A549 (cell line): ENCODE results near the gene TMEM273. TPM values are rescaled to one million over a fixed set of nuclear protein-coding genes. Genes with fewer than 3 reads are reported as not detected.

Experiments used
- ATAC-seq, 2 experiments: fragments of 200-7000 bp in 1 of 2; fragments of >200 bp in 1 of 2; cut with Nextera tagmentation in 1 of 2; cut with Tn5 transposase in 1 of 2; 3 replicates each; pipeline versions ENCODE4 v1.8.0 to v1.9.1; 2018 to 2020; ENCODE audit warnings: mild to moderate bottlenecking in 1 of 2, moderate library complexity in 1 of 2
- CTCF ChIA-PET: fragments of 300-600 bp; sonication (Branson Sonifier 250); formaldehyde crosslinking; extraction: SDS; loops from one replicate; lab custom pipeline; 2021; ENCODE audit warnings: antibody characterized with exemption, inconsistent platforms; lab: Yijun Ruan, JAX
- POLR2A ChIA-PET: fragments of 350-600 bp; formaldehyde crosslinking; extraction: SDS; loops from one replicate; lab custom pipeline; 2021; ENCODE audit warnings: antibody characterized with exemption, inconsistent platforms; lab: Yijun Ruan, JAX
- DNase-seq, 2 experiments: peaks; one replicate each; pipeline versions ENCODE4 v3.0.0 to v3.0.0-alpha.2; 2011 to 2016; ENCODE audit warnings: low read depth in 1 of 2, low spot score in 1 of 2
- FAIRE-seq: peaks from 2 replicates; lab custom pipeline; 2011; peaks lifted over from hg19 to GRCh38; lab: Jason Lieb, UNC
- H3K27ac ChIP-seq, 2 experiments: fragments of >200 bp; sonication (Bioruptor Twin); formaldehyde crosslinking; 3 replicates each; pipeline ENCODE4 v1.5.1; 2016 to 2017
- H3K4me1 ChIP-seq: fragments of >200 bp; sonication (Bioruptor Twin); formaldehyde crosslinking; 3 replicates; pipeline ENCODE4 v1.6.1; 2016
- H3K4me2 ChIP-seq: fragments of >200 bp; sonication (Bioruptor Twin); formaldehyde crosslinking; 3 replicates; pipeline ENCODE4 v1.6.1; 2016
- H3K4me3 ChIP-seq: fragments of >200 bp; sonication (Bioruptor Twin); formaldehyde crosslinking; 3 replicates; pipeline ENCODE4 v1.5.1; 2016
- H3K9me3 ChIP-seq: fragments of >200 bp; sonication (Bioruptor Twin); formaldehyde crosslinking; 3 replicates; pipeline ENCODE4 v1.6.1; 2016
- CBX2 ChIP-seq: fragments of 200-600 bp; sonication (generic); IDR thresholded peaks from 2 replicates; pipeline ENCODE4 v1.6.1; 2016; ENCODE audit warnings: low read depth, mild to moderate bottlenecking, borderline replicate concordance
- CHD2 ChIP-seq: fragments of 150-350 bp; IDR thresholded peaks from 2 replicates; pipeline ENCODE4 v1.6.1; 2014; ENCODE audit warnings: low read length; ENCODE audit not compliant: partially characterized antibody
- CHD4 ChIP-seq: fragments of 200-600 bp; sonication (generic); IDR thresholded peaks from 2 replicates; pipeline ENCODE4 v1.6.1; 2016; ENCODE audit warnings: antibody characterized with exemption, mild to moderate bottlenecking, borderline replicate concordance
- EHF ChIP-seq: fragments of 250-450 bp; sonication (Bioruptor Pico); IDR thresholded peaks from 2 replicates; pipeline ENCODE4 v1.5.0; 2020; ENCODE audit warnings: mild to moderate bottlenecking
- EHMT2 ChIP-seq: fragments of 200-600 bp; sonication (generic); IDR thresholded peaks from 2 replicates; pipeline ENCODE4 v1.6.1; 2016; ENCODE audit warnings: antibody characterized with exemption, low read depth, mild to moderate bottlenecking, moderate library complexity
- ESRRA ChIP-seq: fragments of 150-350 bp; IDR thresholded peaks from 2 replicates; pipeline ENCODE4 v1.6.1; 2014; ENCODE audit warnings: mild to moderate bottlenecking, low read length, borderline replicate concordance
- FOSB ChIP-seq: fragments of 250-450 bp; sonication (Bioruptor Pico); IDR thresholded peaks from 2 replicates; pipeline ENCODE4 v1.5.0; 2020; ENCODE audit warnings: mild to moderate bottlenecking, moderate library complexity
- FOSL2 ChIP-seq, 2 experiments: fragments of 450-650 bp in 1 of 2; fragments of >200 bp in 1 of 2; sonication (Bioruptor Twin) in 1 of 2; formaldehyde crosslinking; IDR thresholded peaks; 2 replicates each; pipeline versions ENCODE4 v1.5.0 to v1.6.1; 2016 to 2020; ENCODE audit warnings: mild to moderate bottlenecking in 1 of 2, moderate library complexity in 1 of 2
- FOXS1 ChIP-seq: fragments of 250-450 bp; sonication (Bioruptor Pico); IDR thresholded peaks from 2 replicates; pipeline ENCODE4 v1.5.0; 2020; ENCODE audit warnings: mild to moderate bottlenecking, moderate library complexity
- HDAC2 ChIP-seq: fragments of 200-600 bp; sonication (generic); IDR thresholded peaks from 2 replicates; pipeline ENCODE4 v1.6.1; 2016
- HOXA7 ChIP-seq: fragments of 250-450 bp; sonication (Bioruptor Pico); IDR thresholded peaks from 2 replicates; pipeline ENCODE4 v1.5.0; 2020; ENCODE audit warnings: mild to moderate bottlenecking, moderate library complexity
- JUN ChIP-seq, 2 experiments: fragments of >200 bp; sonication (Bioruptor Twin); formaldehyde crosslinking; IDR thresholded peaks; 2 replicates in 1 of 2; 3 replicates in 1 of 2; pipeline ENCODE4 v1.6.1; 2016 to 2017
- MAZ ChIP-seq: fragments of 150-350 bp; IDR thresholded peaks from 2 replicates; pipeline ENCODE4 v1.6.1; 2014; ENCODE audit warnings: antibody characterized with exemption, low read depth, low read length, borderline replicate concordance
- NFE2L2 ChIP-seq: fragments of 150-350 bp; conservative IDR thresholded peaks from 2 replicates; pipeline ENCODE4 v1.6.1; 2014; ENCODE audit warnings: low read length
- NPAS2 ChIP-seq: fragments of 250-450 bp; sonication (Bioruptor Pico); IDR thresholded peaks from 2 replicates; pipeline ENCODE4 v1.8.0; 2022; ENCODE audit warnings: mild to moderate bottlenecking, moderate library complexity, borderline replicate concordance
- NR3C1 ChIP-seq: fragments of >200 bp; sonication (Bioruptor Twin); formaldehyde crosslinking; IDR thresholded peaks from 3 replicates; pipeline ENCODE4 v1.6.1; 2017
- PHF8 ChIP-seq: fragments of 200-600 bp; sonication (generic); IDR thresholded peaks from 2 replicates; pipeline ENCODE4 v1.6.1; 2016; ENCODE audit warnings: low read depth, mild to moderate bottlenecking, antibody characterized with exemption, moderate library complexity, borderline replicate concordance
- POLR2A ChIP-seq: IDR thresholded peaks from 2 replicates; pipeline ENCODE4 v1.6.1; 2012; ENCODE audit warnings: mild to moderate bottlenecking, low read length
- RCOR1 ChIP-seq: fragments of 150-350 bp; IDR thresholded peaks from 2 replicates; pipeline ENCODE4 v1.6.1; 2014; ENCODE audit warnings: antibody characterized with exemption, low read length, low read depth
- SREBF2 ChIP-seq: fragments of 450-650 bp; IDR thresholded peaks from 2 replicates; pipeline ENCODE4 v1.6.1; 2014; ENCODE audit warnings: mild to moderate bottlenecking, moderate library complexity
- TFCP2L1 ChIP-seq: fragments of 250-450 bp; sonication (Bioruptor Pico); IDR thresholded peaks from 2 replicates; pipeline ENCODE4 v1.5.0; 2021; ENCODE audit warnings: mild to moderate bottlenecking
- ZC3H11A ChIP-seq: fragments of 450-650 bp; IDR thresholded peaks from 2 replicates; pipeline ENCODE4 v1.6.1; 2014; ENCODE audit warnings: antibody characterized with exemption, mild to moderate bottlenecking
- ZFP36 ChIP-seq: fragments of 450-650 bp; IDR thresholded peaks from 2 replicates; pipeline ENCODE4 v1.6.1; 2014; ENCODE audit warnings: borderline replicate concordance; ENCODE audit not compliant: partially characterized antibody
- ZNF302 ChIP-seq: fragments of 250-450 bp; sonication (Bioruptor Pico); IDR thresholded peaks from 2 replicates; pipeline ENCODE4 v1.9.0; 2021; ENCODE audit warnings: inconsistent platforms, mild to moderate bottlenecking, moderate library complexity
- WGBS: methylation state at CpG from one replicate; pipeline ENCODE4 v1.1.6; 2017; ENCODE audit errors: missing lambda C conversion rate; 5-methylcytosine and 5-hydroxymethylcytosine counted together
- polyA plus RNA-seq, 4 experiments: library from polyadenylated mRNA; depleted of rRNA in 3 of 4; stranded (reverse); fragments of >200 nt; fragmentation: RNase III in 1 of 4; extraction: RNeasy Plus Mini Kit Qiagen cat#74134 plus additional on column Dnase treatment in 1 of 4; gene quantifications; 2 replicates in 3 of 4; 3 replicates in 1 of 4; pipeline ENCODE4 v1.2.3, GENCODE V29; 2011 to 2017
- TF ChIP-seq, protein P1 (sequence below): fragments of 250-450 bp; sonication (Bioruptor Pico); IDR thresholded peaks from 2 replicates; pipeline ENCODE4 v1.5.0; 2021; ENCODE audit warnings: mild to moderate bottlenecking, moderate library complexity, borderline replicate concordance
- TF ChIP-seq, protein P2 (sequence below): fragments of 150-350 bp; IDR thresholded peaks from 2 replicates; pipeline ENCODE4 v1.6.1; 2014; ENCODE audit warnings: low read depth, mild to moderate bottlenecking, low read length
- TF ChIP-seq, protein P3 (sequence below): IDR thresholded peaks from 2 replicates; pipeline ENCODE4 v1.6.1; 2012

Gene TMEM273
- polyA plus RNA-seq, 2 of the 4 experiments (the other 2 are of a cell fraction): not detected

DNA sequence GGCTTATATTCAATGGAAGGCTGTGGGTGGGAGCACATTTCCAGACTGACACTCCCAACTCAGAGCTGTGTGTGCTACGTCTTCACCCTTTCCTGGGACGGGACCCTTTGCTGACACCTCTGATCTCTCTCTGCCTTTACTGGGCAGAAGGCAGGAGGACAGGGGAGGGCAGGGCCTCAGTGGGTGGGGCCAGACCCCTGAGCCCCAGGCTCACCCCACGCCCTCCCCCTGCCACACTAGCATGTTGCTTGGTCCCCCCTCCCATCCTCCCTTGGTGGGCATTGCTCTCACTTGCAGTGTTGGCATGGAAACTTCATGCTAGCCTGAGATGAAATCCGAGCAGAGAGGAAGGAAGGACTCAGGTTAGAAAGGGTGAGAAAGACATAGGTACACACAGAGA is 18.4 kb downstream of the TMEM273 start:
- ATAC-seq (no peak), FAIRE-seq (no peak), DNase-seq (no peak)
- no peak for TF ChIP-seq NFE2L2
- no peak for TF ChIP-seq EHF (CRISPR knock-in tag)
- TF ChIP-seq, protein P1, sequence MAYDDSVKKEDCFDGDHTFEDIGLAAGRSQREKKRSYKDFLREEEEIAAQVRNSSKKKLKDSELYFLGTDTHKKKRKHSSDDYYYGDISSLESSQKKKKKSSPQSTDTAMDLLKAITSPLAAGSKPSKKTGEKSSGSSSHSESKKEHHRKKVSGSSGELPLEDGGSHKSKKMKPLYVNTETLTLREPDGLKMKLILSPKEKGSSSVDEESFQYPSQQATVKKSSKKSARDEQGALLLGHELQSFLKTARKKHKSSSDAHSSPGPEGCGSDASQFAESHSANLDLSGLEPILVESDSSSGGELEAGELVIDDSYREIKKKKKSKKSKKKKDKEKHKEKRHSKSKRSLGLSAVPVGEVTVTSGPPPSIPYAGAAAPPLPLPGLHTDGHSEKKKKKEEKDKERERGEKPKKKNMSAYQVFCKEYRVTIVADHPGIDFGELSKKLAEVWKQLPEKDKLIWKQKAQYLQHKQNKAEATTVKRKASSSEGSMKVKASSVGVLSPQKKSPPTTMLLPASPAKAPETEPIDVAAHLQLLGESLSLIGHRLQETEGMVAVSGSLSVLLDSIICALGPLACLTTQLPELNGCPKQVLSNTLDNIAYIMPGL (CRISPR knock-in tag): no peak
- no peak for TF ChIP-seq NR3C1
- no peak for TF ChIP-seq MAZ
- no peak for TF ChIP-seq TFCP2L1 (CRISPR knock-in tag)
- no peak for TF ChIP-seq EHMT2
- TF ChIP-seq, protein P2, sequence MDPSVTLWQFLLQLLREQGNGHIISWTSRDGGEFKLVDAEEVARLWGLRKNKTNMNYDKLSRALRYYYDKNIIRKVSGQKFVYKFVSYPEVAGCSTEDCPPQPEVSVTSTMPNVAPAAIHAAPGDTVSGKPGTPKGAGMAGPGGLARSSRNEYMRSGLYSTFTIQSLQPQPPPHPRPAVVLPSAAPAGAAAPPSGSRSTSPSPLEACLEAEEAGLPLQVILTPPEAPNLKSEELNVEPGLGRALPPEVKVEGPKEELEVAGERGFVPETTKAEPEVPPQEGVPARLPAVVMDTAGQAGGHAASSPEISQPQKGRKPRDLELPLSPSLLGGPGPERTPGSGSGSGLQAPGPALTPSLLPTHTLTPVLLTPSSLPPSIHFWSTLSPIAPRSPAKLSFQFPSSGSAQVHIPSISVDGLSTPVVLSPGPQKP: no peak
- no peak for TF ChIP-seq FOSL2 (IDR thresholded peaks at IDR 0.05)
- TF ChIP-seq FOSL2 (CRISPR knock-in tag; IDR thresholded peaks at IDR 0.05): no peak
- no peak for TF ChIP-seq FOXS1
- TF ChIP-seq POLR2A: no peak
- no peak for TF ChIP-seq ZNF302
- TF ChIP-seq PHF8: no peak
- no peak for TF ChIP-seq CHD2
- no peak for TF ChIP-seq HDAC2
- TF ChIP-seq ZC3H11A: no peak
- TF ChIP-seq SREBF2: no peak
- TF ChIP-seq ZFP36: no peak
- TF ChIP-seq HOXA7: no peak
- CTCF ChIA-PET: no interaction called here
- Histone ChIP-seq H3K4me3 (no peak overlapping the region), H3K4me2 (no peak overlapping the region), H3K4me1 (no peaks in the 10 kb centered on the region), H3K27ac (no peak overlapping the region), H3K9me3 (no peaks in the 10 kb centered on the region)
- POLR2A ChIA-PET: no interaction called here
- 43% methylated on average over 3 of the region's 4 CpGs for WGBS

DNA sequence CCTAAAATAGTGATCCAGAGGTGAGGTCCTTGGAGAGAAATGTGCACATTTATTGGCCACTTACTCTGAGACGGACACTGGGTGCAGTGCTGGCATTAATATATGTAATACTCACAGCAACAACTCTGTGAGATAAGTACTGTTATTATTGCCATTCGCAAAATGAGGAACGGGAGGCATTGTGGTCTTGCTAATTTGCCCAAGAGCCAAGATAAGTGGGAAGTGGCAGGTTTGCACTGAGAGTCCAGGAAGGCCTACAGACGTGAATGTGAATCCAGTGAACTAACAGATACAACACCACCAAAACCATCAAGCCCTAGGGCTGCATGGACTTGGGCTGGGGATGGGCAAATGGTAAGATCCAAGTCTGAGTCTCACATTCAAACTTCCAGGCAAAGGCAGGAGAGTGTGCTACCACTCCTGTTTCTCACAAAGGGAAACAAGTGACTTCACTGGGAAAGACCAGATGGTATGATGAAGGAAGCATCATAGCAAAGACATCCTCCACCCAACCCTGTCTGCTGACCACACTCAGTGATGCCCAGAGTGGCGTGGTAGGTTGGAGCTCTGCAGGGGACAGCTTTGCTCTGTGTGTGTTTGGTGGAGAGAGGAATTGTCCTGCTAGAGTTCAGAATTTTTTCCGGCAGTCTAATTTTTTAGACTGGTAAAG is 19.2 kb downstream of the TMEM273 start:
- ChIA-PET POLR2A (no interaction called here), CTCF (interaction anchor here (1.8 kb wide), 1 partner anchor 510 kb away, joined by 6 read pairs; no protein-coding TSS in a partner anchor)
- H3K9me3 ChIP-seq: no peaks in the 10 kb centered on the region
- H3K27ac ChIP-seq: no peak overlapping the region
- 39% methylated on average over 6 of the region's 6 CpGs for WGBS
- no peak overlapping the region for H3K4me3 ChIP-seq
- H3K4me1 ChIP-seq: no peaks in the 10 kb centered on the region
- H3K4me2 ChIP-seq: no peak overlapping the region
- FAIRE-seq (no peak), DNase-seq (no peak), ATAC-seq (no peak)
- TF ChIP-seq JUN (IDR thresholded peaks at IDR 0.05) (no peak), PHF8 (no peak)

DNA sequence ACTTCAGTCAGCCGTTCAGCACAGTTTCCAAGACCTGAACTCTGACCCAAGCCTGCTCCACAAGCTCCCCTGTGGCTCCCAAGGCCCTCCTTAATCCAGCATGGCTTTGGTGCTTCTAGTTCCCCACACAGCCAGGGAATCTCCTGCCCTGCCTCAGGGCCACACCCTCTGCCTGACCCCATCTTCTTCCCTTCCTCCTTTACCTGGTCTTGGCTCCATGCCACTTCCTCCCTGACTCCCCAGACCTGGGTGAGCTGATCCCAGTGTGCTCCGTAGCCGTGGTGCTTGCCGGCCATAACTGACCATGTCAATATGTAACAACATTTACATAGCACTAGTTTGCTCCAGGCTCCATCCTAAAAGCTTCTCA is 20.0 kb downstream of the TMEM273 start:
- FAIRE-seq: no peak

More for the DNA sequence above, 20.0 kb downstream of the TMEM273 start:
- Histone ChIP-seq H3K4me1 (no peaks in the 10 kb centered on the region), H3K4me2 (no peak overlapping the region), H3K9me3 (no peaks in the 10 kb centered on the region)
- WGBS: 45% methylated on average over 4 of the region's 4 CpGs
- ATAC-seq (no peak), DNase-seq (no peak)
- POLR2A ChIA-PET: no interaction called here
- no peak for TF ChIP-seq RCOR1
- TF ChIP-seq PHF8: no peak
- no peak for TF ChIP-seq FOSB (CRISPR knock-in tag)
- TF ChIP-seq CBX2: no peak
- no peak for TF ChIP-seq ESRRA
- TF ChIP-seq NPAS2: no peak
- TF ChIP-seq NFE2L2: no peak
- no peak for TF ChIP-seq CHD4
- TF ChIP-seq, protein P3, sequence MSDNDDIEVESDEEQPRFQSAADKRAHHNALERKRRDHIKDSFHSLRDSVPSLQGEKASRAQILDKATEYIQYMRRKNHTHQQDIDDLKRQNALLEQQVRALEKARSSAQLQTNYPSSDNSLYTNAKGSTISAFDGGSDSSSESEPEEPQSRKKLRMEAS: no peak
- TF ChIP-seq, all 56 proteins: peak for 0
- CTCF ChIA-PET: interaction anchor here (0.9 to 1.8 kb wide), 3 partner anchors 12 to 512 kb away, joined by 3 to 6 read pairs (median 4); no protein-coding TSS in a partner anchor
- H3K27ac ChIP-seq: no peak overlapping the region
- no peak overlapping the region for H3K4me3 ChIP-seq
